HG02840 (cell line): ENCODE results near the gene BROX.

ENCODE experiments used
- ATAC-seq: cut with Tn5 transposase; IDR thresholded peaks from one replicate; pipeline ENCODE4 v1.9.1; 2021; ENCODE audit warnings: mild to moderate bottlenecking, moderate library complexity, moderate number of reproducible peaks; ENCODE audit not compliant: unreplicated experiment, low FRiP score

BROX gene

GRCh38 chr1:222769971-222770620 lies 57.7 kb downstream of the BROX start:
- no peak for ATAC-seq

GRCh38 chr1:222772996-222773379 lies 60.6 kb downstream of the BROX start:
- no peak for ATAC-seq

GRCh38 chr1:222777463-222777862 lies 65.1 kb downstream of the BROX start:
- no peak for ATAC-seq

GRCh38 chr1:222777977-222778376 lies 65.6 kb downstream of the BROX start:
- no peak for ATAC-seq

GRCh38 chr1:222781251-222781650 lies 68.9 kb downstream of the BROX start:
- no peak for ATAC-seq

GRCh38 chr1:222783051-222783450 lies 70.7 kb downstream of the BROX start:
- ATAC-seq, result no peak

GRCh38 chr1:222784371-222784770 lies 72.0 kb downstream of the BROX start:
- ATAC-seq, result no peak
